Keratinocyte (primary cell): ENCODE data around the gene NCF4.

ENCODE experiments used
- EZH2 ChIP-seq: IDR thresholded peaks from one replicate; pipeline ENCODE4 v1.6.1; 2012; ENCODE audit warnings: inconsistent platforms, mild to moderate bottlenecking, low read length, moderate library complexity
- TF ChIP-seq, protein P1 (sequence below), 3 experiments: IDR thresholded peaks in 1 of 3; conservative IDR thresholded peaks in 1 of 3; optimal IDR thresholded peaks in 1 of 3; 2 replicates in 2 of 3; 3 replicates in 1 of 3; pipeline versions ENCODE3 to v1.5.1; 2011; ENCODE audit warnings: low read length in 3 of 3, mild to moderate bottlenecking in 3 of 3, moderate library complexity in 2 of 3, control low read depth in 1 of 3, inconsistent platforms in 1 of 3; ENCODE audit not compliant: insufficient read depth in 2 of 3; ENCODE audit errors: extremely low read depth in 1 of 3

DNA sequence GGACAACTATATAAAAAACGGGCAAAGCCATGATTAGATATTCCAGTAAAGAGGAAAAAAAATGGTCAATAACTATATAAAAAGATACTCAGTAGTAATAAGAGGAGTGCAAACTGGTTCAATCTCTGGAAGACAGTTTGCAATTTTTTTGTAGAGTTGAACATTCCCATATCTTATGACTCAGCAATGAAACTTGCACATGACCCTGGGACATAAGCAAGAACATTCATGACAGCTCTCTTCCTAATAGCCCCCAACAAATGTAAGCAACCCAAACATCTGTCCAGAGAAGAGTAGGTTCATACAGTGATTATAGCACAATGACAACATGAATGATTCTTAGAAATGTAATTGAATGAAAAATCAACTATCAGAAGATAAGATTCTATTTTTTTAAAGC, 30.8 kb downstream of the NCF4 start:
- TF ChIP-seq, protein P1, sequence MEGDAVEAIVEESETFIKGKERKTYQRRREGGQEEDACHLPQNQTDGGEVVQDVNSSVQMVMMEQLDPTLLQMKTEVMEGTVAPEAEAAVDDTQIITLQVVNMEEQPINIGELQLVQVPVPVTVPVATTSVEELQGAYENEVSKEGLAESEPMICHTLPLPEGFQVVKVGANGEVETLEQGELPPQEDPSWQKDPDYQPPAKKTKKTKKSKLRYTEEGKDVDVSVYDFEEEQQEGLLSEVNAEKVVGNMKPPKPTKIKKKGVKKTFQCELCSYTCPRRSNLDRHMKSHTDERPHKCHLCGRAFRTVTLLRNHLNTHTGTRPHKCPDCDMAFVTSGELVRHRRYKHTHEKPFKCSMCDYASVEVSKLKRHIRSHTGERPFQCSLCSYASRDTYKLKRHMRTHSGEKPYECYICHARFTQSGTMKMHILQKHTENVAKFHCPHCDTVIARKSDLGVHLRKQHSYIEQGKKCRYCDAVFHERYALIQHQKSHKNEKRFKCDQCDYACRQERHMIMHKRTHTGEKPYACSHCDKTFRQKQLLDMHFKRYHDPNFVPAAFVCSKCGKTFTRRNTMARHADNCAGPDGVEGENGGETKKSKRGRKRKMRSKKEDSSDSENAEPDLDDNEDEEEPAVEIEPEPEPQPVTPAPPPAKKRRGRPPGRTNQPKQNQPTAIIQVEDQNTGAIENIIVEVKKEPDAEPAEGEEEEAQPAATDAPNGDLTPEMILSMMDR (optimal IDR thresholded peaks at IDR 0.05 in 1 of 3, IDR thresholded peaks at IDR 0.05 in 1 of 3, conservative IDR thresholded peaks at IDR 0.05 in 1 of 3; ENCODE audit: extremely low read depth in 1 of 3, insufficient read depth in 2 of 3, low read length in 3 of 3), result no peak
- TF ChIP-seq EZH2, result no peak
